ENCODE data around the gene CATSPERD.

GRCh38 chr19:5719274-5719960 is 1.0 kb upstream of the CATSPERD start:
- TF ChIP-seq CTCF (conservative IDR thresholded peaks at IDR 0.05; ENCODE audit: low read depth, low read length), result no peak
- TF ChIP-seq MXI1 (IDR thresholded peaks at IDR 0.05; ENCODE audit: borderline replicate concordance, low read depth, low read length), result no peak
- no peak for TF ChIP-seq POLR2A (IDR thresholded peaks at IDR 0.05; ENCODE audit: low read depth, low read length)
- no peak for TF ChIP-seq SMC3 (IDR thresholded peaks at IDR 0.05; ENCODE audit: low read depth, low read length)
- TF ChIP-seq RFX5 (IDR thresholded peaks at IDR 0.05; ENCODE audit: low read depth, low read length), result no peak
- TF ChIP-seq BHLHE40 (IDR thresholded peaks at IDR 0.05; ENCODE audit: low read depth, low read length), result no peak
- no peak for TF ChIP-seq USF2 (IDR thresholded peaks at IDR 0.05; ENCODE audit: low read depth, low read length)
- no peak for TF ChIP-seq RAD21 (IDR thresholded peaks at IDR 0.05; ENCODE audit: low read length)
- no peak for TF ChIP-seq FOS (IDR thresholded peaks at IDR 0.05; ENCODE audit: low read depth, low read length)
- no peak for TF ChIP-seq RCOR1 (IDR thresholded peaks at IDR 0.05; ENCODE audit: insufficient replicate concordance, low read length)
- no peak for TF ChIP-seq MAFK (IDR thresholded peaks at IDR 0.05; ENCODE audit: low read depth, low read length)
- TF ChIP-seq MAZ (IDR thresholded peaks at IDR 0.05; ENCODE audit: borderline replicate concordance, low read depth, low read length), result no peak
